LHCN-M2 (cell line): ENCODE results near the gene MAGI3. TPM values are rescaled to one million over a fixed set of nuclear protein-coding genes. Genes with fewer than 3 reads are reported as not detected.

Source experiments
- DNase-seq: peaks from one replicate; pipeline ENCODE4 v3.0.0-alpha.2; 2012; ENCODE audit warnings: low read depth
- total RNA-seq: library from RNA; depleted of rRNA; stranded (reverse); fragments of >200 nt; gene quantifications from 2 replicates; pipeline ENCODE4 v1.2.3, GENCODE V29; 2014

MAGI3 gene
- total RNA-seq, 1 experiment from 2014 or later = 8.8 TPM

GRCh38 chr1:113511269-113511668 is 121.0 kb downstream of the MAGI3 start:
- DNase-seq = no peak

- DNase-seq = no peak
Observed at GRCh38 chr1:113515498-113515897, 125.2 kb downstream of the MAGI3 start.

GRCh38 chr1:113517346-113517745 is 127.0 kb downstream of the MAGI3 start:
- no peak for DNase-seq

GRCh38 chr1:113517983-113518382 is 127.7 kb downstream of the MAGI3 start:
- no peak for DNase-seq

GRCh38 chr1:113519556-113519955 is 129.2 kb downstream of the MAGI3 start:
- peak; percentile 77 for DNase-seq

GRCh38 chr1:113530021-113530420 is 139.7 kb downstream of the MAGI3 start:
- DNase-seq = no peak

GRCh38 chr1:113531321-113531720 is 141.0 kb downstream of the MAGI3 start:
- DNase-seq = no peak

- no peak for DNase-seq
Observed at GRCh38 chr1:113533061-113533460, 142.7 kb downstream of the MAGI3 start.

- peak; percentile 89 for DNase-seq
Observed at GRCh38 chr1:113534130-113534817, 144.0 kb downstream of the MAGI3 start.

GRCh38 chr1:113534875-113535274 is 144.6 kb downstream of the MAGI3 start:
- no peak for DNase-seq

GRCh38 chr1:113536182-113536780 is 146.0 kb downstream of the MAGI3 start:
- peak; percentile 41 for DNase-seq

GRCh38 chr1:113538225-113538624 is 147.9 kb downstream of the MAGI3 start:
- peak; percentile 23 for DNase-seq

GRCh38 chr1:113540335-113540734 is 150.0 kb downstream of the MAGI3 start:
- no peak for DNase-seq

- DNase-seq = no peak
Observed at GRCh38 chr1:113541106-113541505, 150.8 kb downstream of the MAGI3 start.

- DNase-seq = peak; percentile 71
Observed at GRCh38 chr1:113542221-113542701, 151.9 kb downstream of the MAGI3 start.

GRCh38 chr1:113543110-113543509 is 152.8 kb downstream of the MAGI3 start:
- no peak for DNase-seq

- no peak for DNase-seq
Observed at GRCh38 chr1:113545210-113545609, 154.9 kb downstream of the MAGI3 start.

GRCh38 chr1:113545626-113546025 is 155.3 kb downstream of the MAGI3 start:
- DNase-seq = no peak

- DNase-seq = no peak
Observed at GRCh38 chr1:113551728-113552127, 161.4 kb downstream of the MAGI3 start.

- peak; percentile 28 for DNase-seq
Observed at GRCh38 chr1:113552244-113552643, 161.9 kb downstream of the MAGI3 start.

- DNase-seq = peak; percentile 54
Observed at GRCh38 chr1:113557187-113557586, 166.9 kb downstream of the MAGI3 start.

GRCh38 chr1:113565621-113566020 is 175.3 kb downstream of the MAGI3 start:
- DNase-seq = peak; percentile 27

- no peak for DNase-seq
Observed at GRCh38 chr1:113567427-113567826, 177.1 kb downstream of the MAGI3 start.
